Neural progenitor cell (in vitro differentiated cells): Measurements from ENCODE around the gene CCR7.

Source experiments
- EZH2phosphoT487 ChIP-seq: fragments of 200-600 bp; sonication (generic); IDR thresholded peaks from 2 replicates; pipeline ENCODE4 v1.6.1; 2017; ENCODE audit warnings: antibody characterized with exemption
- TF ChIP-seq, protein P1 (sequence below): fragments of 200-600 bp; sonication (generic); IDR thresholded peaks from 2 replicates; pipeline ENCODE4 v1.5.1; 2017; ENCODE audit warnings: antibody characterized with exemption, mild to moderate bottlenecking

DNA sequence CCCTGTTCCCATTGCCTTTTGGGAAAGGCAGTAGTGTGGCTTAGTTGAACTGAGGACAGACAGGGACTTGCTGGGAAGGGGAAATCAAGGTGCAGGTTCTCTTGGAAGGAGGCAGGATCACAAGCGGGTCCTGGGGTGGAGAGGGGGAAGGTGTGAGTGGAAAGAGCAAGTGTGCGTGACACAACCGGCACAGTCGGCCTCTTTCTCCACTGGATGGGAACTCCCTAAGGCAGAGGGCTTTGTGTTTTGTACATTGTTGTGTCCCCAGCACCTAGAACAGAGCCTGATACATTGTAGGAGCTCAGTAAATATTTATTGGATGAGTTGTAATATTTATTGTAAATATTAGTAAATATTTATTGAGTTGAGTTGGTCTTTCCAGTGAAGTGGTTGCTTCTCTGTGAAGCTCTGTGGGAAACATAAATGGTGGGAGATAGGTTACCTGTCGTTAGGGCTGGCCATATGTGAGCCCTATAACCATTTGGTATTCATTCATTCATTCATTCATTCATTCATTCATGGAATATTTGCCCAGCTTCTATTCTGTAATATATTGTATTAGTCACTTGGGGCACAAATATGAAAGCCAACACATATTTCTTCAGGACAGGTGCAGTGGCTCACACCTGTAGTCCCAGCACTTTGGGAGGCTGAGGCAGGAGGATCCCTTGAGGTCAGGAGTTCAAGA is 48.3 kb upstream of the CCR7 start:
- TF ChIP-seq, protein P1, sequence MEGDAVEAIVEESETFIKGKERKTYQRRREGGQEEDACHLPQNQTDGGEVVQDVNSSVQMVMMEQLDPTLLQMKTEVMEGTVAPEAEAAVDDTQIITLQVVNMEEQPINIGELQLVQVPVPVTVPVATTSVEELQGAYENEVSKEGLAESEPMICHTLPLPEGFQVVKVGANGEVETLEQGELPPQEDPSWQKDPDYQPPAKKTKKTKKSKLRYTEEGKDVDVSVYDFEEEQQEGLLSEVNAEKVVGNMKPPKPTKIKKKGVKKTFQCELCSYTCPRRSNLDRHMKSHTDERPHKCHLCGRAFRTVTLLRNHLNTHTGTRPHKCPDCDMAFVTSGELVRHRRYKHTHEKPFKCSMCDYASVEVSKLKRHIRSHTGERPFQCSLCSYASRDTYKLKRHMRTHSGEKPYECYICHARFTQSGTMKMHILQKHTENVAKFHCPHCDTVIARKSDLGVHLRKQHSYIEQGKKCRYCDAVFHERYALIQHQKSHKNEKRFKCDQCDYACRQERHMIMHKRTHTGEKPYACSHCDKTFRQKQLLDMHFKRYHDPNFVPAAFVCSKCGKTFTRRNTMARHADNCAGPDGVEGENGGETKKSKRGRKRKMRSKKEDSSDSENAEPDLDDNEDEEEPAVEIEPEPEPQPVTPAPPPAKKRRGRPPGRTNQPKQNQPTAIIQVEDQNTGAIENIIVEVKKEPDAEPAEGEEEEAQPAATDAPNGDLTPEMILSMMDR = no peak
- TF ChIP-seq EZH2phosphoT487 = no peak
